Epithelial cell of proximal tubule (primary cell): Measurements from ENCODE around the gene PKLR. TPM values are rescaled to one million over a fixed set of nuclear protein-coding genes. Genes with fewer than 3 reads are reported as not detected.
A peak's percentile ranks its signal among the peaks of the same experiment; 100 is the strongest.

Experiments used
- DNase-seq: peaks from one replicate; pipeline ENCODE4 v3.0.0-alpha.2; 2011; ENCODE audit warnings: low read depth
- H3K4me3 ChIP-seq: 2 replicates; pipeline ENCODE4 v1.5.1; 2011; ENCODE audit warnings: low read depth, mild to moderate bottlenecking, low read length
- total RNA-seq: library from RNA; depleted of rRNA; stranded (reverse); fragments of >200 nt; gene quantifications from 2 replicates; pipeline ENCODE4 v1.2.3, GENCODE V29; 2015
- TF ChIP-seq, protein P1 (sequence below): conservative IDR thresholded peaks from 2 replicates; pipeline ENCODE4 v1.5.1; 2012; ENCODE audit warnings: low read depth, mild to moderate bottlenecking, low read length

The PKLR gene
- total RNA-seq, 1 donor from 2014 or later: not detected

DNA sequence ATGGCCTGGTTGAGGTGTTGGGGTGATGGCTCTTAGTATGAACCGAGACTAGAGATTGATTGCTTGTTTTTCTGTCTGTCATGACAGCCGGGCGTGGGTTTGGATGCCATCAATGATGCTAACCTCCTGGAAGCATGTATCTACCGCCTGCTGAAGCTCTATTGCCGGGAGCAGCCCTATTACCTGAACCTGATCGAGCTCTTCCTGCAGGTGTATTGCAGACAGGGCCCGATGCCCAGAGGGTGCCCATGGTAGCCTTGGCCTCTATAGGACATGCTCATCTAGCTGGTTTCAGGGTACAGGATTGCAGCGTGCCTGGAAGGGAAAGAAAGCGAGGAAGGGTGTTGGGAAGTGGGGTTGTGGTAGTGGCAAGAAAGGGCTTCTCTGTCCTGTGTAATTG, 16.8 kb upstream of the PKLR start:
- DNase-seq: no peak
- no peak overlapping the region for H3K4me3 ChIP-seq
- TF ChIP-seq, protein P1, sequence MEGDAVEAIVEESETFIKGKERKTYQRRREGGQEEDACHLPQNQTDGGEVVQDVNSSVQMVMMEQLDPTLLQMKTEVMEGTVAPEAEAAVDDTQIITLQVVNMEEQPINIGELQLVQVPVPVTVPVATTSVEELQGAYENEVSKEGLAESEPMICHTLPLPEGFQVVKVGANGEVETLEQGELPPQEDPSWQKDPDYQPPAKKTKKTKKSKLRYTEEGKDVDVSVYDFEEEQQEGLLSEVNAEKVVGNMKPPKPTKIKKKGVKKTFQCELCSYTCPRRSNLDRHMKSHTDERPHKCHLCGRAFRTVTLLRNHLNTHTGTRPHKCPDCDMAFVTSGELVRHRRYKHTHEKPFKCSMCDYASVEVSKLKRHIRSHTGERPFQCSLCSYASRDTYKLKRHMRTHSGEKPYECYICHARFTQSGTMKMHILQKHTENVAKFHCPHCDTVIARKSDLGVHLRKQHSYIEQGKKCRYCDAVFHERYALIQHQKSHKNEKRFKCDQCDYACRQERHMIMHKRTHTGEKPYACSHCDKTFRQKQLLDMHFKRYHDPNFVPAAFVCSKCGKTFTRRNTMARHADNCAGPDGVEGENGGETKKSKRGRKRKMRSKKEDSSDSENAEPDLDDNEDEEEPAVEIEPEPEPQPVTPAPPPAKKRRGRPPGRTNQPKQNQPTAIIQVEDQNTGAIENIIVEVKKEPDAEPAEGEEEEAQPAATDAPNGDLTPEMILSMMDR: no peak

DNA sequence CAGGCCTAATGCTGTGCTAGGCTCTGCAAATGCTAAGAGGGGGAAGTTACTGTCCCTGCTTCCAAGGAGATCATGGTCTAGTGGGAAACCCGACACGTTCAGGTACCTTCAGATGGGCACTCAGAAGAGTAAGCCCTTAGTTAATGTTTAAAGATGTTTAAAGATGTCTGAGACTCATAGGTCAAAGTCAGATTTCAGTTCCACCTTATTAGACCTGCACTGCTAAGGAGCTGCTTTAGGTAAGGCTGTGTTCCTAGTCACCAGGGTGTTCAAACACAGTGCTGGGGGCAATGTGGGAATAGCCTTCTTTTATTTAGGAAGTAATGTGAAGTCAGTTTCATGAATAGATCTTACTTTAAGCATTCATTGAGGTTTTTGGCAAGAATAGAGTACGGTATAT, 15.7 kb upstream of the PKLR start:
- no peak overlapping the region for H3K4me3 ChIP-seq
- DNase-seq: no peak
- TF ChIP-seq, protein P1: no peak

DNA sequence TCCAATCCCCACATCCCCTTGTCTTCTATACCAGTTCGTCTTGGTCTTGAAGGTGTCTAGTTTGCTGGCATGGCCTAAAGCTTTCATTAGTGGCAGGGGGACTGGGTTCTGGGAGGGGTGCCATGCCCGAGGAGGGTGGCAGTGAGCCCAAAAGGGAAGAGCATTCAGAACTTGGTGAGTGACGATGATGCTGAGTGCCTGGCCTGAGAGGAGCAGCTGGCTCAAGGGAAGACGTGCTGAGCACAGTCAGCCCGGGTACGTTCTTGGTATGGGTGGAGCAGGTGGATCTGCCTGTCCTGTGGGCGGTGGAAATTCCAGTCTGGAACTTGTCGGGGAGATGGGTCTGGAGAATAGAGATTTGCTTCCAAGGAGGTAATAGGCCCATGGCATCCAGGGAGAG, 12.0 kb upstream of the PKLR start:
- no peak overlapping the region for H3K4me3 ChIP-seq
- no peak for DNase-seq
- TF ChIP-seq, protein P1: no peak

DNA sequence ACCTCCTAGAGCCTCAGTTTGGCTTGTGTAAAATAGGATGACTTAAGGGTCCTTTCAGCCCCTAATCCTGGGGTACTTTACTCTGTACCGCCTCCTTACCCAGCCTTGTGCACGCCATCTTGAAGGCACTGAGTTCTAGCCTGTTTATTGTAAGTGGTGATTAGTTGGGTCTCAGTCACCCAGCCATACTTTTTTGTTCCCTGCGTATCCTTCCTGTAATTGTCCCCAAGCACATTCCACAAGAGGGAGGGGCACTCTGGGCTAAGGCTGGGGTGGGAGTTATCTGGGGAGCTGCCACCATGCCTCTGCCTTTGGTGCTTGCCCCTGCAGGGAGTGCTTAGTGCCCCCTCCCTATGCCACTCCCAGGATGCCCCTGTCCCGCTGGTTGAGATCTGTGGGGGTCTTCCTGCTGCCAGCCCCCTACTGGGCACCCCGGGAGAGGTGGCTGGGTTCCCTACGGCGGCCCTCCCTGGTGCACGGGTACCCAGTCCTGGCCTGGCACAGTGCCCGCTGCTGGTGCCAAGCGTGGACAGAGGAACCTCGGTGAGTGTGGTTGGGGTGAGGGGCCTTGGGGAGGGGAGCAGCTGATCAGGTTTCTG, 8.3 kb upstream of the PKLR start:
- no peak for DNase-seq
- TF ChIP-seq, protein P1: no peak

DNA sequence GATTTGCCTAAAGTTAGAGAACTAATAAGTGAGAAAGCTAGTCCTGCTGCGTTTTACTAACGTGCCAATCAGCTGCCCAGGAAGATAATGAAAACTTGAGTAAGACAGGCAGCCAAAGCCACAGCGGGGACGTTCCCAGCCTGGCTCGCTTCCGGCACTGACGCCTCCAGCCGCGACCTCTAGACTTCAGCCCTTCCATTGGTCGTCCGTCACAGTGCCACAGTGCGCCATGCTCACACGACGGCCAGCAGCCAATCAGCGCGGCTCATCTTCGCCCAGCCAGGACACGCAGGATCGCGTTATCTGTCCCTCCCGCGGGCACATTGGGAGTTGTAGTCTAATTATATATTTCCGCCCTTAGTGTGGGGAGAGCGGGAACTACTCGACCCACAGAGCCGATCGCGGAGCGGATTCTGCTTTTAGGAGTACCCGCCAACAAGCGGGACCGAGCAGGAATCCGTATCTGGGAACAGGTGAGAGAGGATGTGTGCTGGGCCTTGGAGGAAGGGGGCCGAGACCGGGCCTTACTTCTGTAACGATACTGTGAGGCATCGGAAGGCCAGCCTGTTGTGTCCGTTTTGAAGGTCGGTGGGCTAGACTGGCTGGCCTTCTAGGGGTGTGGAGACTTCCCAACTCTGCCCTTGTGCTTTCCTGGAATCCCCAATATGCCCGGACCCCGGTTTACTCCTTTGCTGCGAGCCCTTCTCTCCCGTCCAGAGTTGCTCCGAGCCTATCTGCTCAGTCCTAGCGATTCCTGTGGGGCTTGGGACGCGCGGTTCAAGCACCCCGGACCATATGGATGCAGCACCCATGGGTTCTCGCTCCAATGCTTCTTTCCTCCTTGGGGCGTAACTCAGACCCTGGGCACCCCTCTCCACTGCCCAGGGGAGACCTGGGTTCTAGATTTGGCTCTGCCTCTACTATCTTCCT, 7.5 kb upstream of the PKLR start, which contains the start of gene FDPS:
Gene FDPS, plus strand, starts transcription at position 374 of the 930 bp plus-strand sequence. CDS start 924 bp downstream, outside the sequence.
- DNase-seq: peak; percentile 89
- TF ChIP-seq, protein P1: no peak
- H3K4me3 ChIP-seq: peak within 1 kb of the TSS; percentile 100

More for the DNA sequence above, 8.3 kb upstream of the PKLR start:
- H3K4me3 ChIP-seq: peak overlapping the region; percentile 100

DNA sequence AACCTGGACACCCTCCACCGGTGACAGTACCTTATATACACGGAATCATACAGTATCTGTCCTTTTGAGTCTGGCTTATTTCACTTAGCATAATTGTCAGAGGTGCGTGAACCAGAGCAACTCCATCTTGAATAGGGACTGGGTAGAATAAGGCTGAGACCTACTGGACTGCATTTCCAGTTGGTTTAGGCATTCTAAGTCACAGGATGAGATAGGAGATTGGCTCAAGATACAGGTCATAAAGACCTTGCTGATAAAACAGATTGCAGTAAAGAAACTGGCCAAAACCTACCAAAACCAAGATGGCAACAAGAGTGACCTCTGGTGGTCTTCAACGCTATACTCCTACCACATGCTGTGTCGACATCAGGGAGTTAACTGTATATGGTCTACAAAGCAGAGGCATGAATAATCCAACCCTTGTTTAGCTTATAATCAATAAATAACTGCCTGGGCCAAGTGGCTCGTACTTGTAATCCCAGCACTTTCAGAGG, 6.1 kb upstream of the PKLR start:
- TF ChIP-seq, protein P1: peak; percentile 57
- DNase-seq: no peak
- no peak overlapping the region for H3K4me3 ChIP-seq
